Renal cortical epithelial cell (primary cell): ENCODE measurements around the gene LCN9. TPM values are rescaled to one million over a fixed set of nuclear protein-coding genes. Genes with fewer than 3 reads are reported as not detected.

Experiments used
- total RNA-seq: library from RNA; depleted of rRNA; stranded (reverse); fragments of >200 nt; gene quantifications from 2 replicates; pipeline ENCODE4 v1.2.3, GENCODE V29; 2014

Gene LCN9
- total RNA-seq, 1 donor from 2014 or later = not detected

Other genes with a start within 250 kb of the LCN9 start
- 22.7 and 32.7 TPM in 2 replicates for gene PPP1R26, start 183.5 kb upstream of the LCN9 start, total RNA-seq
- gene MRPS2, start 162.6 kb upstream of the LCN9 start, total RNA-seq = 13.4 and 16.8 TPM in 2 replicates
- not detected in 2 replicates for gene LCN1, start 141.9 kb upstream of the LCN9 start, total RNA-seq
- not detected in 2 replicates for gene OBP2A, start 117.2 kb upstream of the LCN9 start, total RNA-seq
- gene PAEP, start 101.6 kb upstream of the LCN9 start, total RNA-seq = not detected in 2 replicates
- gene GLT6D1, start 23.8 kb upstream of the LCN9 start, total RNA-seq = not detected in 2 replicates
- not detected in 2 replicates for gene SOHLH1, start 36.2 kb downstream of the LCN9 start, total RNA-seq
- not detected in 2 replicates for gene KCNT1, start 38.9 kb downstream of the LCN9 start, total RNA-seq
- gene CAMSAP1, start 244.2 kb downstream of the LCN9 start, total RNA-seq = 31.6 and 39.8 TPM in 2 replicates